Activated gamma-delta T cell treated with anti-CD3 and anti-CD28 coated beads, Interleukin-2, amount 50 U/mL, for 16 hours (primary cell): ENCODE results near the gene OTOP2.
A peak's percentile ranks its signal among the peaks of the same experiment; 100 is the strongest.
"Not testable (repeated sequence)": the region's sequence is repeated elsewhere in the genome, so short reads cannot be mapped to it uniquely, and the experiment has no call there.

Experiments
- DNase-seq: peaks from one replicate; pipeline ENCODE4 v3.0.0-alpha.2; 2020; ENCODE audit warnings: low read depth

Gene OTOP2

DNA sequence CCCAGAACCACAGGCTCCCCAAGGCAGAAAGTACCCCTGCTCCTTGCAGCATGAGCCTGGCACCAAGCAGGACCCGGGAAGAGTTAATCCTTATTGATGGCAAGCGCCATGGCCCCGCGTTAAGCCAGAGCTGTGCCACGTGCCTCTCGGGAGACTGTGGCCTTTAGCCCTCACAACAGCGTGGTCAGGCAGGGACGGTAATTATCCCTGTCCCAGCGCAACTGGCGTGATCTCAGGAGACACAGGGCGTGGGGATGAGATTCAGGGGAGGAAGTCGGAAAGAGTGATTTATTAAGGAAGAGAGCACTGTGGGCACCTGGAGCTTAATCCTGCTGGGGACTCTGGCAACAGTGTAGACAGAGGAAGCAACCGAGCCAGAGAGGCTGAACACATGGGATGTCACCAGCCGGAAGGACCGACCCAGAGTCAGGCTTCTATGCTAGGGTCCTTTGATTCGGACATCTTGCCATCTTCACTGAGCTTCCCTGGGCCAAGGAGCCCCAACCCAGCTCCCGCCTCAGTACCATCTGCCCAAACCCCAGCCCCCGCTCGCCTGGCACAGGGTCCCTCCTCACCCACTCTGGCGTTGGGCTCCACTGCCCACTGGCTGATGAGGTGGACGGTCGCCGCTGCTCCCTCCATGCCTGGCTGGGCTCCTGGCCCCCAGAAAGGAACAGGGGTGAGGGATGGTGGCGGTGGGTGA is 28.5 kb downstream of the OTOP2 start:
- no peak for DNase-seq

DNA sequence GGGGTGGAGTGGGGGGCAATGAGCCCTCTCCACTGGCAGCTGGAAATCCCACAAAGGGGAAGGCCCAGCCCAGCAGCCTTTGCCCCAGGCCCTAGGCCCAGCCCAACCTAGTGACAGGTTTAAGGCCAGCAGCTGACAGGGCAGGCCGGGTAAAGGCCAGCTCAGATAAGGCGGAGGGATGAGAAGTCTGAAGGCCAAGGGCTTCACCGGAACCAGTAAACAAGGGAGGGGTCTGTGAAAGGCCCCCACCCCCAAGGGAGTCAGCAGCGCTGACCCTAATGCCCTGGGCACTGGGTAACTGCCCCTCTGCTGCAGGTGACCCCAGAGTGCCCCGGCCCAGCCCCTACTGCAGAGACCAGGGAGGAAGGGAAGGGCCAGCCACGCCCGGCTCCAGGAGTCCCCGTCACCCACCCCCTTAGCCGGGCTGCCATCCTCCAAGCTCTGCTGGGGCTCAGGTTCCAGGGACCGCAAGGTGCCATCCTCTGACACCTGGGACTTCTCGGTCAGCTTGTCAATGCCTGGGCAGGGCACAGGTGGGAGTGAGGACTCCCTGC is 29.1 kb downstream of the OTOP2 start:
- DNase-seq: no peak

DNA sequence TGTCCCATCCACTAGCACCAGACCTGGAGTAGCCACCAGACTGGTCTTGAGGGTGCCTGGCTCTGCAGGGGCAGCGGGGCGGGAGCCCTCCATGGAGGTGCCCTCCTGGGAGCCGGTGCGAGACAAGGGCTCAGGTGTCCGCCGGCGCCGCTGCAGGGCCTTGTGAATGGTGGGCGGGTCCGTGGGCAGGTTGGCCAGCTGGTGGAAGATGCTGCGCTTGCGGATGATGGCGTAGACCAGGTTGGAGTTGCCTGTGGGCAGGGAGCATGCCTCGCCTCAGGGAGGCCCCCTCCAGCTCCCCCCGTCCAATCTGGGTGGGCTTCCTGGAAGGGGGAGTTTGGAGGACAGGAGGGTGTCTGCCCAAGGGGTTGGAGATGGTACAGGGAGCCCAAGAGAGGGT is 30.0 kb downstream of the OTOP2 start:
- DNase-seq: no peak

DNA sequence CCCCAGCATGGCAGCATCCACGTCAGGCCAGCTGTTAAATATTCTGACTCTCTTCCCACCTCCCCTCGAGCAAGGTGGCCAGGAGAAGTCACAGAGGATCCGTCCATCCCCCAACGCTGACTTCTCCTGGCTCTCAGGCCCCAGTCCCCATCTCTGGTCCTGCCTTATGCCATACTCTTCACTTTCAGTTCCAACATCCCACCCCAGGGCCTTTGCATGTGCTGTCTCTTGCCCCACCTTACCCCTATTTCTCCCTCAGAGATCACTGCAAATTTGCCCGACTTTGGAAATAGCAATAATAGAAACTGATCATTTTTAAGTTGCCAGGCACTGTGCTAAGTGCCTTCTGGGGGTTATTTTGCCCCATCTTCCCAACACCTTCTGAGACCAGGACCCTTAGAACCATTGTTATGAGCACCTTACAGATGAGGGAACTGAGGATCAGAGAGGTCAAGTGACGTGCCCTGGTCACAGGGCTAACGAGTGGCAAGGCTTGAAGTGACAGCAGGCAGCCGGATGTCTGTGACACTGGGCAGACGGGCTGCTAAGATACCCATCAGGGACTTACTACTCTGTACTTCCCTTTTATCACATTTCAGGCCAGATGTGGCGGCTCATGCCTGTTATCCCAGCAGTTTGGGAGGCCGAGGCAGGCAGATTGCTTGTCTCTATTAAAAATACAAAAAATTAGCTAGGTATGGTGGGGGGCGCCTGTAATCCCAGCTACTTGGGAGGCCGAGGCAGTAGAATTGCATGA is 30.8 kb downstream of the OTOP2 start:
- no peak for DNase-seq

DNA sequence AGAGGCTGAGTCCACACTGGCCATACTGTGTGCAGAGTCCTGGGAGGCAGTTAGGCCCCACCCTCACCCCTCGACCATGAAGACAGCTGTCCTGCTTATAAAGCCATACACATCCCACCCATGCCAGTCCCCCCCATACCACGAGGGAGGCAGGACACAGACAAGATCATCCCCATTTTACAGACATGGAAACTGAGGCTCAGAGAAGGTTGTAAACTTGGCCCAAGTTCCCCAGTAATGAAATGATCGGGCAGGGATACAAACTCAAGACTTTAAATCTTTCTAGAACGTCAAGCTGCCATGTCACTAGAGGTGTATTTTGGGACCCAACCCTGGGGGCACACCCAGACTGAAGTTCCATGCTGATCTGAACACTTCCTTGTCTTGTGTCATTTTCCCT is 32.0 kb downstream of the OTOP2 start:
- DNase-seq: no peak

DNA sequence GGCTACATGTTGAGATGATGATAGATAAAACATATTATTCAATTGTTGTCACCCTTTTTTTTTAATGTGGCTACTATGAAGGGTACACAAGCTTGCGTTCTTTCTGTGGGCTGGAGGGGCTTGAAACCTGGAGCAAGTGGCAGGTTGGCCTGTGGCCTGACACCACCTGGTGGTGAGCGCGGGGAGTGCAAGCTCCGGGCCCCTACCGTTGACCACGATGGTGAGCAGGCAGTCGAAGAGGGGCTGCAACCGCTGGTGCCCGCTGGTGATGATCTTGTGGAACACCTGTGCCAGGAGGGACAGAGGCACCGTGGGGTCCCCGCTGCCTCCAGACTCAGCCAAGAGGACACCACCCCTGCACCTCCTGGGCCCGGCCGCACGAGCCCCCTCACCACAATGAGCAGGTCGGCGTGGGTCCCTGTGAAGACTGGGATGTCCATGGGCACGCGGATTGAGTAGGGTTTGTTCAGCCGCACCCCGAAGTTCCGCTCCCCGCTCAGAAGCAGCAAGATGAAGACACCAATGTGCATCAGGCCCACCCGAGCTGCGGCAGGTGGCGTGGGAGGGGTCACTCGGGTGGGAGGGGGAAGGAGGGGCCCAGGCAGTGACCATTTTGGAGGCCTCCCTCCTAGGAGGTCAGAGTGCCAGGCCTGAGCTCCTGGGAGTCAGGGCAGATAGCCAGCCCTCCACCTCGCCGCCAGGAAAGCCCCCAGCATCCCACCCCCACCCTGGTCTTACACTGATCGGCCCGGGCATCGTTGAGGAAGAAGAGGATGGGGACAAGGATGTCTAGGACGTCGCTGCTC is 34.1 kb downstream of the OTOP2 start:
- DNase-seq: peak; percentile 71

DNA sequence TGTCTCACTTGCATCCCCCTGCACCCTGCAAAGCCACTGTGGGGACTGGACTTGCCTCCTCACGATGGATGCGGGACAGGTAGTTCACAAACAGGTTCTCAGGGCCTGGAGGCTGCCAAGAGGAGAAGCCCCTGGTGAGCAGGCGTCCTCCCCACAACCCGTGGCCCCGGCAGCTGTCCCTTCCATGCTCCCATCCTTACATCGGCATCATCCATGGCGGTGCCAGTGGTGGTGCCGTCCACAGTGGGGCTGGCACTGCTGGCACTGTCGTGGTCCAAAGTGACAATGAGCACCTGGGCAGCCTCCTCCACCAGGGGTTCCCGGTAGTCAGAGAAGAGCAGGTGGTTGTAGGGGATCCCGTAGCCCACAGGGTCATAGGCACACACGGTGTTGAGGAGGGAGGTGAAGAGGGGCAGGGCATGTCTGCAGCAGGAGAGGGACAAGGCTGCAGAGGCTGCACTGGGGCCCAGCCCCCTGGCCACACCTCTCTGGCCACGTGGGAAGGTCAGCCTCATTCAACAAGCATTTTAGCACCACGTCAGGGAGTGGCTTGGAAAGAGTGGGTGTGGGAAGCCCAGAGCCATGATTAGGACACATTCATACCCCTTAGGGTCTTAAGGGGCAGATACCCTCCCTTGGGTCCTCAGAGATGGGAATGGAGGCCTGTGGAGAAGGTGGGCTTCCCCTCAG is 35.9 kb downstream of the OTOP2 start:
- no peak for DNase-seq

DNA sequence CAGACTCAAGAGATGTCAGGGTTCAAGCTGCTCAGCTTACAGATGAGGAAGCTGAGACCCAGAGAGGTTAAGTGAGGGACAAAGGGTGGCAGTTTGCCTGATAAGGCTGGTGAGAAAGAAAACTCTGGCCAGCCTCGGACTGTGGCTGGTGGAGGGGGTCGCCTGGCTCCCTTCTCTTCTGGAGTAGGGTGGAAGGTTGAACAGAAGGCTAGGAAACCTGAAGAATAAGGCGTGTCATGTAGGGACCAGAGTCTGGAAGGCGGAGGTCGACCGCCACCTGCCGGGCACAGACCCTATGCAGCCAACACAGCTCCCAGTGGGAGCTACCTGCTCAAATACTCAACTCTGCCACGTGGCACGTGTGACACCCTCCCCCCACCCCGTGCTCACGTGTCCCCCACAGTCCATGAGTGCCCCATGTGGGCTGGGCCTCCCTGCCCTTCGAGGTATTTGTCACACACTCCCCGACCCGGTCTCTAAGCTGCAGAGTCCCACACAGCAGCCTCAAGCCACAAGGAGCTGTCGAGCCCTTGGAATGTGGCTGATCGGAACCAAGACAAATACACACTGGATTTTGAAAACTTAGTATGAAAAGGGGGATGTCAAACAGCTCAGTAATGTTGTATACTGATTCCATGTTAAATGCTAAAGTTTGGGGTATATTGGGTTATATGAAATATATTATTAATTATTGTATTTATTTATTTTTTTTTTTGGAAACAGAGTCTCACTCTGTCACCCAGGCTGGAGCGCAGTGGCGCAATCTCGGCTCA is 36.7 kb downstream of the OTOP2 start:
- DNase-seq: no peak

DNA sequence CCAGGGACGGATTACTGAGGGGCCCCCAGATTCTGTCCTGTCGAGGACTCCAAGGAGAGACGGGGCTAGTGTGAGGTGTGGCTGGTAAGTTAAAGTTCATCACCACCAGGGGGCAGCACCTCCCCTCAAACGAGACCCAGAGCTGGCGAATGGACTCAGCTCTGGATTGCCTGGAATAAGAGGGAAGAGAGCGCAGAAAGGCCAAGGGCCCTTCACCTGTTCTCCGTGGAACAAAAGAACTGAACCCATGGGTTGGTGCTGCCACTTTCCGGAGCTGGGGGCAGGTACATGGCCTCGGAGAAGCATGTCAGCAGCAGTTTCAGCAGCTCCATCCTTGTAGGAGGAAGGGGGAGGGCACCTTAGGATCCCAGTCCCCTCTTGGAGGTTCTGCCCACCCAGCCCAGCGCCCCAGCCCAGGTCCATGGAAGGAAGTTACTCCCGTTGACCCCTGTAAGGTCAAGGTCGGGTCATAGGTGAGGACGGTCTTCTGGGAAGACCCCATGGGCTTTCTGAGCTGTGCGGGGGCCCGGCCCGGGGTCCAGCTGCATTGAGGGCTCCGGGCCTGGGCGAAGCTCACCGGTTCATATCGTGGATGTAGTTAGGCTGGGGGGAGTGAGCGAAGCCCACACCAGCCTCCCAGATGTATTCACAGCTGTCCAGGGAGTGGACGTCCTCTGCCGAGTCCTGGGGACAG is 37.7 kb downstream of the OTOP2 start:
- peak; percentile 77 for DNase-seq

DNA sequence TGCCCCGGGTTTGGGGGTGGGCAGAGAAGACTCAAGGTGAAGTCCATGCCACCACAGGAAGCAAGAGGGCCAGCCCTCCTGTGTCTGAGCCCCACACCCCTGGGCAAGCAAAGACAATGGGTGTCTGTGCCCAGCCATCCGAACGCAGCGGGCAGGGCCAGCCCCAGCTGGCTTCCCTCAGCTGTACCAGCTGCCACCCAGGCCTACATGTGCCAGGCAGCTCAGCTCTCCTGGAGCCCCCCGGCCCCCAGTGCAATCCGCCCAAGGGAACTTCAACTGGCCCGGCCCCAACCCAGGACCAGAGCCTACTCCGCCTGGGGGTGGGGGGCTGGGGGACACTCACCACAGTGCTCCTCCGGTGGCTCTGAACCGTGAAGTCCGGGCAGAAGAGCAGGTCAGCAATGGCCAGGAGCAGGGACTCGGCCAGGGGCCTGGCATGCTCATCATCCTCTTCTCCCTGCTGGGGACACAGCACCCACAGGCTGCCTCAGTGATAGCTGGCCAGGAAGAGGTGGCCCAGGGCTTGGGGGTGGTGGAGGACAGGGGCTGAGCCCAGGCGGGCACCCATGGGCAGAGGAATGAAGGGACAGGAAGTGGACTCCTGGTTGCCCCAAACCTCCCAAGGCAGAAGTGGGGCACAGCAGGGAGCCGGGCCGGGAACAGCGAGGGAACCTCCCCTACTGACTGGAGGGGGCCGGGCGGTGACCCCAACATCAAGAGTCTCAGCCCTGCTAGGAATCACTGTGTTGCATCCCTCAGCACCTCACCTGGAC is 38.7 kb downstream of the OTOP2 start:
- DNase-seq: no peak

DNA sequence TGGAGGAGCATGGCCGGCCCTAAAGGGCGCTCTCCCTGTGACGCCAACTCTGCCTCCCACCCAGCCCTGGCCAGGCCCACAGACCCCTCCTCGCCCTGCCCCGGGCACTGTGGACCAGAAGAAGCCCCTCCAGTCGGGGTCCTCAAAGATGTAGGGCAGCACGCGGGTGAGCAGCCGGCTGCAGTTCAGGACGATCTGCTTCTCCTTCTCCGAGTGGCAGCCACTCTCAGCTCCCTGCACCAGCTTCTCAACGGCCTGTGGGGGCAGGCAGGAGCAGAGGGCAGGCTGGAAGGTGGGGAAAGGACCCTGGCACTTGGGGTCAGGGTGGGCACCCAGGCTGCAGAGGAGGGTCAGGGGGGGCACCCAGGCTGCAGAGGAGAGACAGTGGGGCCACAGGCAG is 39.6 kb downstream of the OTOP2 start:
- no peak for DNase-seq

DNA sequence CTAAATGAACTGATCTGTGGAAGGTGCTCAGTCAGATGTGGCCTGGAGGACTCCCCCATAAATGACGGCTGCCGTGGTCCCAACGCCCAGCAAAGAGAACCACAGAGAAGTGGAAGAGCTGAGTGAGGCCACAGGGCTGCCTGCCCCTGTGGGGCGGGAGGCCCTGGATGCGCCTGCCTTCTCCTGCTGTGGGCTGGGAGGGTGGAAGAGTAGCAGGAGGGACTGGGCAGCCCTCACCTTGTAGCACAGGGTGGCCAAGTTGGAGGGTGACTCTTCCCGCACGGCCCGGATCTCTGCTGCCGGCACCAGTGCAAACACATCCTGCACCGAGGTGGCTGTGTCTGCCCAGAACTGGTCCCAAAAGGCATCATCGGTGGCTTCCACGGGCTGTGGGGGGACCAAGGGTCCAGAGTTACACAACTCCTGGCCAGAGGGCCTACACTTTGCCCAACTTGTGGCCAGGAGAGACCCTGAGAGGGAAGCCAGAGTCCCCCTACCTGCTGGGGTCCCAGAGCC is 40.2 kb downstream of the OTOP2 start:
- DNase-seq: no peak

DNA sequence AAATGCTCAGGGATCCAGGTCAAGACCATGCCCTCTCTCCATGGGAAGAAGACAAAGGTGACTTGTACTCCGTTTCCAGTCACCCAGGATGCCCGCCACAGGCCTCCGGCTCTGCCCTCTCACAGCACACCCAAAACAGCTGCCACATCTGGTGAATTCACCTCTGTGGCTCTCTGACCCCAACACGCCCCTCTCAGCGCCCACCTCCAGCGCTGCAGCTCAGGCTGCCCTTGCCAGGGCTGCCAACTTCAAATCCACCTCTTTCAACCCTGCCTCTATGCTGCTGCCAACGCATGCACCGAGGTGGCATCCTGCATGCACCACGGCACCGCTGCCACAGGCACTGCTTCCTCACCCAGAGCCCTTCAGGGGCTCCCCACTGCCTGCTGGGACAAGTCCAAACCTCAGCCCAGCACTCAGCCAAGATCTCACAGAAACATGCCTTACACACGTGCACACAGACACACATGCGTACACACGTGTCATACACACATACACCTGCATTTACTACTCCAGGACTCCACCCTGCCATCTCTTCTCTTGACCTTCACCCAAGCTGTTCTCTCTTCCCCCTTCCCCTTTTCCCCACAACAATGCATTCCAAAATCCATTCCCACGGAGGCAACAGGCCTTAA is 41.0 kb downstream of the OTOP2 start:
- no peak for DNase-seq

DNA sequence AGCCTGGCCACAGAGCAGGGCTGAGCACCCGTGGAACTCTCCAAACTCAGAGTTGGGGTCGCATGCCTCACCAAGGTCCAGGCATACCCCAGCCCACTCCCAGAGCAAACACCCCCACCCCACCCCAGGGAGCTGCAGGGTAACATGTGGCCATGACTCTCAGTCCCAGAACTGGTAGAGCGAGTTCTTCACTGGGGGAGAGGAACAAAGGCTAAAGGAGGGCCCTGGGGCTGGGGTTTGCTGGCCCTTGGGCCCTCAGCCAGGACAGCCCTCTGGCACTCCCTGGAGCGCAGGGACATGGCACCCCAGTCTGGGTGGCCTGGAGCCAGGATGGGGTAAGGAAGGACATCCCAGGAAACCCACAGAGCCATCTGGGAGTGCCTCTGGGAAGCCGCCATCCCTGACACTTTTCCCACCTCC is 44.3 kb downstream of the OTOP2 start:
- DNase-seq: no peak

DNA sequence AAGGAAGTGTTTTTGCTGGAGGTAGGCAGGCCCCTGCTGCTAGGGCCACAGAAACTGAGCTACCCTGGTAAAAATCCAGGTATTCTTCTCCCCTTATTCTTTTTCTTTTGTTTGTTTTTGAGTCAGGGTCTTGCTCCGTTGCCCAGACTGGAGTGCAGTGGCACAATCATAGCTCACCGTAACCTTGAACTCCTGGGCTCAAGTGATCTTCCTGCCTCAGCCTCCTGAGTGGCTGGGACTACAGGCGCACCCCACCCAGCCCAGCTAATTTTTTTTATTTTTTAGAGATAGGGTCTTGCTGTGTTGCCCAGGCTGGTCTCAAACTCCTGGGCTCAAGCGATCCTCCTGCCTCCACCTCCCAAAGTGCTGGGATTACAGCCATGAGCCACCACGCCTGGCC is 45.4 kb downstream of the OTOP2 start:
- DNase-seq: not testable (repeated sequence)

DNA sequence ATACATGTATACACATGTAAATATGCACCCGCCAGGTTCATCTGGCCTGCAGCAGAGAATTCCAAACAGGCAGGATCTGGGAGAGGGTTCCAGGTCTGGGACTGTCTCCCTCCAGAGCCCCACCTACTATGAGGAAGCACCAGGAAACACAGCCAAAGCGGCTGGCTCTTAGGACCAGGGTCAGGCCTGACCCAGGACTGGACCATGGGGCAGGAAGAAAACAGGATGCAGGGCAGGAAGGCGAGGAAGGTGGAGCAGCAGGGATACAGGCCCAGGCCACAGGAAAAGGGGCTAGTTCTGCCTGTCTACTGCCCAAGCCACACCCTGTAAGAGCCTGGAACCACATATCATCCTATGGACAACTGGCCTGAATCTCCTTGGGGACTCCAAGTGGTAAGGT is 46.3 kb downstream of the OTOP2 start:
- no peak for DNase-seq

DNA sequence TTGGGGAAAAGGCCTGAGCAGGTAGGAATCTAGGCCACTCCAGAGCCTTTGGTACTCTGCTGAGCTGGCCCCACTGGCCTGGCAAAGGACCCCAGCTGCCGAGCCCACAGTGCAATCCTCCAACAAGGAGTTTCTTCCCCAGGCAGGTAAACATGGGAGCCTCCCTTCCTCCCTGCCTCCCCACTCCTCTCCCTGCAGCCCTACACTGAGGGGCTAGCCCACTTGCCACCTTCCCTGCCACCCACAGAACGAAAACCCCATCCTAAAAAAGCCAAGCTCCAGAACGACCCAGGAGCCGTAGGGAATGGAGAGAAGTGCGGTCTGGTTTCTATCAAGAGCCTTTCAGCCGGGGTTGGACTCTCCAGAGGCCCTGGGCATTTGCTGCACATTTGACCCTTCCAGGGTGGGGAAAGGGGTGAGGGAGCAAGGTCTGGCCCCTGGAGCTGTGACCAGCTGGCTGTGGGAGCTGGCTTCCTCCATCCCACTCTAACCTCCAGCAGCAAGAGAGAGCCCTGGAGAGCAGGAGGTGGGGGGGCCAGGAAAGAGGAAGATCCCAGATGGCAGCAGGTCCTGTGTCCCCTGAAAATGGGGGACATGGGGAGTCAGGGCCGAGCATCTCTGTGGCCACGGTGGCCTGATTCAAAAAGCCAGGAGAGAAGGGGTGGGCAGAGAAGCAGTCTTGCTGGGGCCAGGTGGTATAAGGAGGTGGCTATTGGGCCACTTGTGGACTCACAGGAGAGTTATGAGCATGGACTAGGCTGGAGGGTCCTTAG is 47.2 kb downstream of the OTOP2 start:
- no peak for DNase-seq

DNA sequence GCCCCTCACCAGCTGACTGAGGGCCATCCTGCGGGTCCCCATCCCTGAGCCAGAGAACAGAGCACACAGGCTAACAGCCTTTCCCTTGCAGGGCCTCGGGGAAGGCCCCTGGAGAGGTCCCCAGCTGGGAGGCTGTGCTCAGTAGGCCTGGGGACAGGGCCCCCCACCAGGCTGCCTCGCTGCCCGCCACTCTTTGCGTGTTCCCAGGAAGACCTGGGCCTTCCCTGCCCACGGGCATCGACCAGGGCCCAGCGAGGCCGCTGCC is 47.7 kb downstream of the OTOP2 start:
- DNase-seq: no peak
